Uterus (tissue), 4 donors: ENCODE data around the gene TMEM185B. TPM values are rescaled to one million over a fixed set of nuclear protein-coding genes. Genes with fewer than 3 reads are reported as not detected.

ENCODE experiments used
- DNase-seq, 2 donors: peaks; one replicate each; pipeline ENCODE4 v3.0.0-alpha.2; 2019 to 2020
- H3K27ac ChIP-seq, 2 donors: fragments of 200-600 bp; sonication (generic); 1 replicate in 1 of 2; 2 replicates in 1 of 2; pipeline ENCODE4 v1.5.1; 2016 to 2018
- H3K27me3 ChIP-seq, 2 donors: fragments of 200-600 bp; sonication (generic); one replicate each; pipeline ENCODE4 v1.5.1; 2018 to 2019; ENCODE audit warnings: control low read depth in 1 of 2
- H3K36me3 ChIP-seq, 2 donors: fragments of 200-600 bp; sonication (generic); one replicate each; pipeline ENCODE4 v1.5.1; 2019; ENCODE audit warnings: control low read depth in 1 of 2
- H3K4me1 ChIP-seq, 2 donors: fragments of 200-600 bp; sonication (generic); one replicate each; pipeline ENCODE4 v1.5.1; 2018 to 2019; ENCODE audit warnings: control low read depth in 1 of 2
- H3K4me3 ChIP-seq, 2 donors: fragments of 200-600 bp; sonication (generic); 1 replicate in 1 of 2; 2 replicates in 1 of 2; pipeline ENCODE4 v1.5.1; 2018 to 2019; ENCODE audit warnings: mild to moderate bottlenecking in 1 of 2
- H3K9me3 ChIP-seq, 2 donors: fragments of 200-600 bp; sonication (generic); one replicate each; pipeline ENCODE4 v1.5.1; 2019; ENCODE audit warnings: control low read depth in 1 of 2
- POLR2A ChIP-seq, 2 donors: fragments of 450-650 bp; IDR thresholded peaks; one replicate each; pipeline ENCODE4 v1.6.1; 2016; ENCODE audit warnings: antibody characterized with exemption in 2 of 2, mild to moderate bottlenecking in 1 of 2, moderate library complexity in 1 of 2
- intact Hi-C: fragments of 100-400 bp; cut with DNase I; formaldehyde crosslinking; loops from one replicate; pipeline ENCODE4 v1.15.1; 2023; ENCODE audit warnings: low total_unique reads
- total RNA-seq, 4 donors: library from RNA; depleted of rRNA in 3 of 4; stranded (reverse); fragments of >200 nt in 3 of 4; gene quantifications; one replicate each; pipeline versions ENCODE4 v1.1.0 to v1.2.4, GENCODE V29; 2014 to 2023
- TF ChIP-seq, protein P1 (sequence below), 4 experiments: fragments of 200-600 bp in 2 of 4; fragments of 450-650 bp in 2 of 4; sonication (generic) in 2 of 4; IDR thresholded peaks; one replicate each; pipeline ENCODE4 v1.5.1; 2016 to 2019; ENCODE audit warnings: antibody characterized with exemption in 4 of 4, mild to moderate bottlenecking in 2 of 4, moderate library complexity in 1 of 4
- donor health status: DM: yes; HTN: yes; CAD: no.

The TMEM185B gene
- total RNA-seq, 4 donors from 2014 or later: 11.5 to 34.6 (median 22.0) TPM

- no peak overlapping the region for H3K27ac ChIP-seq
- no peaks in the 10 kb centered on the region for H3K36me3 ChIP-seq
- no peaks in the 10 kb centered on the region for H3K9me3 ChIP-seq
- DNase-seq: no peak
- intact Hi-C loops: loop anchor here (10.0 kb wide), 1 partner anchor 94 kb away; no protein-coding TSS in a partner anchor
- H3K27me3 ChIP-seq: no peaks in the 10 kb centered on the region
- H3K4me1 ChIP-seq: no peaks in the 10 kb centered on the region
- H3K4me3 ChIP-seq: no peak overlapping the region
- TF ChIP-seq POLR2A (IDR thresholded peaks at IDR 0.05): no peak
- TF ChIP-seq, protein P1, sequence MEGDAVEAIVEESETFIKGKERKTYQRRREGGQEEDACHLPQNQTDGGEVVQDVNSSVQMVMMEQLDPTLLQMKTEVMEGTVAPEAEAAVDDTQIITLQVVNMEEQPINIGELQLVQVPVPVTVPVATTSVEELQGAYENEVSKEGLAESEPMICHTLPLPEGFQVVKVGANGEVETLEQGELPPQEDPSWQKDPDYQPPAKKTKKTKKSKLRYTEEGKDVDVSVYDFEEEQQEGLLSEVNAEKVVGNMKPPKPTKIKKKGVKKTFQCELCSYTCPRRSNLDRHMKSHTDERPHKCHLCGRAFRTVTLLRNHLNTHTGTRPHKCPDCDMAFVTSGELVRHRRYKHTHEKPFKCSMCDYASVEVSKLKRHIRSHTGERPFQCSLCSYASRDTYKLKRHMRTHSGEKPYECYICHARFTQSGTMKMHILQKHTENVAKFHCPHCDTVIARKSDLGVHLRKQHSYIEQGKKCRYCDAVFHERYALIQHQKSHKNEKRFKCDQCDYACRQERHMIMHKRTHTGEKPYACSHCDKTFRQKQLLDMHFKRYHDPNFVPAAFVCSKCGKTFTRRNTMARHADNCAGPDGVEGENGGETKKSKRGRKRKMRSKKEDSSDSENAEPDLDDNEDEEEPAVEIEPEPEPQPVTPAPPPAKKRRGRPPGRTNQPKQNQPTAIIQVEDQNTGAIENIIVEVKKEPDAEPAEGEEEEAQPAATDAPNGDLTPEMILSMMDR (IDR thresholded peaks at IDR 0.05): no peak
Observed at GRCh38 chr2:120220756-120221155, 2.4 kb downstream of the TMEM185B start.

DNA sequence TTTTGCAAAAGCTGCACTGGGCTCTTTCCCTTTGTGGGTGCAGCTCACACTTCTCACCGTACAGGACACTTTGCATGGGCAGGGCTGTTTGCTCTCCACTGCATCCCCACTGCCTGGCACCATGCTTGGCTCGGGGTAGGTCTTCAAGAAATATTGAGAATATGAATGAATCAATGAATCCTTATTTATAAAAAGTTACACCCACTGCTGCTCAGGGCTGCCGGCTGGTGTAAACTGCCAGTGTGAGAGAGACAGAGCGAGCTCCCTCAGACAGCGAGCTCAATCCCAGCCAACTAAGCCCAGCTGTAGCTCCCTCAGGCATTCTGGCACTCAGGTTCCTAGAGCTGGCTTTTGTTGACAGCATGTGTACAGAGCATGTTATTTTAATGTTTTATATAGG, 3.4 kb downstream of the TMEM185B start:
- Histone ChIP-seq H3K36me3 (no peaks in the 10 kb centered on the region), H3K27me3 (no peaks in the 10 kb centered on the region), H3K27ac (no peak overlapping the region), H3K4me3 (no peak overlapping the region), H3K9me3 (no peaks in the 10 kb centered on the region), H3K4me1 (no peaks in the 10 kb centered on the region)
- DNase-seq: no peak
- TF ChIP-seq, protein P1 (IDR thresholded peaks at IDR 0.05): no peak
- no peak for TF ChIP-seq POLR2A (IDR thresholded peaks at IDR 0.05)
- intact Hi-C loops: loop anchor here (10.0 kb wide), 1 partner anchor 95 kb away; no protein-coding TSS in a partner anchor

DNA sequence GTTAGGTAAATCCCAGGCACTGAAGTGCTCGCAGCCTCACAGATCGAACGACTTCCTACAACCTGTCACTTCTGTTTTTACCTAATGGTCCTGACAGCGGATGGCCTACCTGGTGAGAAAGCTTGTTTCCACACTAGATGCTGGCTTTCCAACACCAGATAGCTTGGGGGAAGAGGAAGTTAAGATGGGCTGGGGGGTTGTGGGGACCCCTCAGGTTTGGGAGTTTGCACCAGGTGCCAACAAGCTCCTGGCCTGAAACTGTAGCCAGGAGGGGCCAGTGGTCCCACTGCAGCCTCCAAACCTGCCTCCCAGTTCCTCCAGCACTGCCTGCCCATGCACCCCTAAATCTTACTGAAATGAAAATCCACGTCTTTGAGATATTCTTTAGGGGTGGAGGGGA, 3.9 kb downstream of the TMEM185B start:
- no peaks in the 10 kb centered on the region for H3K27me3 ChIP-seq

DNA sequence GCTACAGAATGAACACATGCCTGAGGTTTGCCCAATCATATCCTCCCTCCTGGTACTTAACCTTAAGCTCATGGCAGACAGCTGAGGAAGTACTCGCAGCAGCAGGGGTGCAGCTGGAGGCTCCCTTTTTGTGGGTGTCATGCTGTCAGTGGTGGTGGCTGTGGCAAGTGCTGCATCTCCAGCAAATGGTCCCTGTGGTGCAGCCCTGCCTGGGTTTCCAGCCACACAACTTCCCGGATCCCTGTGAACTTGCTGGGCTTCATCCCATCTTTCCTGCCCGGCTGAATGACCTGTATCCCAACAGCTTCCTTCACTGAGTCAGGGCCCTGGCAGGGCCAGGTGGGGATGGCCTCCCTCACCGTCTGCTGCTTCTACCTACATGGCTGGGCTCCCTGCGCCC, 5.0 kb downstream of the TMEM185B start:
- no peaks in the 10 kb centered on the region for H3K36me3 ChIP-seq
- H3K27me3 ChIP-seq: no peaks in the 10 kb centered on the region
- no peak overlapping the region for H3K27ac ChIP-seq
- DNase-seq: no peak
- H3K4me3 ChIP-seq: no peak overlapping the region
- H3K4me1 ChIP-seq: no peaks in the 10 kb centered on the region
- no peak for TF ChIP-seq POLR2A (IDR thresholded peaks at IDR 0.05)
- TF ChIP-seq, protein P1 (IDR thresholded peaks at IDR 0.05): no peak
- intact Hi-C loops: no loop called here
- H3K9me3 ChIP-seq: no peaks in the 10 kb centered on the region

More for the DNA sequence above, 3.9 kb downstream of the TMEM185B start:
- H3K4me1 ChIP-seq: no peaks in the 10 kb centered on the region
- TF ChIP-seq POLR2A (IDR thresholded peaks at IDR 0.05): no peak
- no peak overlapping the region for H3K27ac ChIP-seq
- no peaks in the 10 kb centered on the region for H3K9me3 ChIP-seq
- H3K36me3 ChIP-seq: no peaks in the 10 kb centered on the region
- no peak overlapping the region for H3K4me3 ChIP-seq
- intact Hi-C loops: no loop called here
- DNase-seq: no peak

DNA sequence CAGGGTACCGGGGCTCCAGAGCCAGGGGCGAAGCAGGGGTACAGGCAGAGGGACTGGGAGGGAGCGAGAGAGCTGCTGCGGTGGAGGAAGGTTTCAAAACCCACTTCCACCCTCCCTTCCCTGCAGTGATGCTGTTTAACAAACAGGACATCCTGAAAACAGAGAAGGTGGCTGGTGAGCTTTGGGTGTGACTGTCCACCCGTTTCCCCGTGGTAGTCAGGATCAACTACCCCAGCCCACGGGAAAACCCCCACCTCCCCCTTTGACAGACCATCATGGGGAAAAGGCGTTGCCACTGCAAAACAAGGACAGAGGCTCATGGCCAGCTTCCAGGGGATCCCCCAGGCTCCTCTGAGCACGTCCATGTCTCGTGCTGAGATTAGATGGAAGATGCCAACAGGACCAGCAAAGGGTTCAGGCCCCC, 12.9 kb downstream of the TMEM185B start:
- TF ChIP-seq, protein P1 (IDR thresholded peaks at IDR 0.05): no peak
- TF ChIP-seq POLR2A (IDR thresholded peaks at IDR 0.05): no peak
- Histone ChIP-seq H3K9me3 (no peaks in the 10 kb centered on the region), H3K27me3 (no peaks in the 10 kb centered on the region), H3K4me3 (no peak overlapping the region), H3K4me1 (no peaks in the 10 kb centered on the region), H3K27ac (no peak overlapping the region), H3K36me3 (no peaks in the 10 kb centered on the region)
- DNase-seq: no peak
- intact Hi-C loops: no loop called here
